ENCODE results near the gene RPP40.

GRCh38 chr6:4962905-4963304, 40.9 kb downstream of the RPP40 start:
- TF ChIP-seq CTCF (optimal IDR thresholded peaks at IDR 0.05 in 1 of 3, IDR thresholded peaks at IDR 0.05 in 1 of 3, conservative IDR thresholded peaks at IDR 0.05 in 1 of 3; ENCODE audit: extremely low read depth in 1 of 3, insufficient read depth in 2 of 3, low read length in 3 of 3) (no peak), EZH2 (IDR thresholded peaks at IDR 0.05; ENCODE audit: low read length) (no peak)
